ENCODE measurements around the gene BACH1.
A peak's percentile ranks its signal among the peaks of the same experiment; 100 is the strongest.

Gene BACH1

GRCh38 chr21:29290240-29290639, 8.5 kb upstream of the BACH1 start:
- TF ChIP-seq CTCF (conservative IDR thresholded peaks at IDR 0.05; ENCODE audit: low read depth) = no peak
- ChIA-PET POLR2A (ENCODE audit: low non-redundant PET) (no interaction called here), CTCF (interaction anchor here (1.0 kb wide), 1 partner anchor 58 kb away, joined by 4 read pairs; no protein-coding TSS in a partner anchor)
- no peak overlapping the region for H3K27ac ChIP-seq
- DNase-seq (ENCODE audit: low spot score) = no peak

GRCh38 chr21:29293495-29293894, 5.2 kb upstream of the BACH1 start:
- ChIA-PET CTCF (no interaction called here), POLR2A (ENCODE audit: low non-redundant PET) (no interaction called here)
- TF ChIP-seq CTCF (conservative IDR thresholded peaks at IDR 0.05; ENCODE audit: low read depth) = no peak
- DNase-seq (ENCODE audit: low spot score) = no peak
- H3K27ac ChIP-seq = no peak overlapping the region

DNA sequence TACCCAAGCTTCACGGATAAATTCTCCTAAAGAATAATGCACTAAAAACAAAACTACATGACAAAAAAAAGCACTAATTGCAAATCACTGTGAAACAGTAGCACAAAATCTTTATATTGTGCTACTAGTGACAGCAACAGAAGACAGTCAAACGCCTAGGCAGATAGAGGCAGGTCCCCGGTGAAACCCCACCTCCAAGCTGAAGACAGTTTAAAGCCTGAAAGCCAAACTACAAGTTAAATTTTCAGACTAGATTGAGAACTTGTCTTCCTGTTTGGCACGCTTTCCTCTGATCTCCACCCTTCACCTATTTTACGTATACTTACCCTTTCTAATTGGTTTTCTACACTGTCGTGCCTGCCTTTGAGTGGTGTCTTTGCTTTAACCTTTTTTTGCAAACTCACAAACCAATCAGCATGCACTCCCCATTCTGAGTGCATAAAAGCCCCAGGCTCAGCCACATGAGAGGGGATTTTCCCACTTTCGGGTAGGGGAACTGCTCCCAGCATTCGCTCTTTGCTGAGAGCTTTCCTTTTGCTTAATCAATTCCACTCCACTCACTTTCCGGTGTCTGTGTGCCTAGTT, 3.6 kb upstream of the BACH1 start:
- DNase-seq (ENCODE audit: low spot score) = no peak
- ChIA-PET CTCF (no interaction called here), POLR2A (ENCODE audit: low non-redundant PET) (no interaction called here)
- no peak overlapping the region for H3K27ac ChIP-seq
- TF ChIP-seq CTCF (conservative IDR thresholded peaks at IDR 0.05; ENCODE audit: low read depth) = no peak

DNA sequence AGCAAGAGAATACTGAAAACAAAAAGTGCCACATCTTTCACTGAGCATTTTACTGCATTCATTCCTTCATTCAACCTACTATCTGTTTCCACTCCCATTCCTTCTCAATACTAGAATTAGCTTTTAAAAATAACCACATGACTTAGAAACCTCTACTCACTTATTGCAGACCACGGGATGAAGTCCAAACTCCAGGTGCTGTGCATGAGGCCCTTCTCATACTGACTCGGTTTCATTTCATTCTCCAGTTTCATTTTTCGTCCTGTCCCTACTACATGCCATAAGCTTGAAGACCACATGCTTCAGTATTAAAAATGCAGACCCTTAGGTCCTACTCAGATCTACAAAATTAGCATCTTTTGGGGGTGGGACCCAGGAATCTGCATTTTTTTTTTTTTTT, 2.3 kb upstream of the BACH1 start:
- no peak overlapping the region for H3K27ac ChIP-seq
- CTCF ChIA-PET = interaction anchor here (0.7 kb wide), 2 partner anchors 132 to 721 kb away, joined by 3 read pairs; no protein-coding TSS in a partner anchor
- no peak for TF ChIP-seq CTCF (conservative IDR thresholded peaks at IDR 0.05; ENCODE audit: low read depth)
- POLR2A ChIA-PET (ENCODE audit: low non-redundant PET) = no interaction called here
- no peak for DNase-seq (ENCODE audit: low spot score)

- no peak for TF ChIP-seq CTCF (conservative IDR thresholded peaks at IDR 0.05; ENCODE audit: low read depth)
- POLR2A ChIA-PET (ENCODE audit: low non-redundant PET) = no interaction called here
- DNase-seq (ENCODE audit: low spot score) = no peak
- peak overlapping the region; percentile 96 for H3K27ac ChIP-seq
- CTCF ChIA-PET = interaction anchor here (0.5 to 0.9 kb wide), 5 partner anchors 49 to 873 kb away, joined by 3 to 4 read pairs (median 3); no protein-coding TSS in a partner anchor
Observed at GRCh38 chr21:29297483-29298347, 1.0 kb upstream of the BACH1 start.

GRCh38 chr21:29299046-29299915, 559 bp downstream of the BACH1 start:
- TF ChIP-seq CTCF (conservative IDR thresholded peaks at IDR 0.05; ENCODE audit: low read depth) = no peak
- ChIA-PET POLR2A (ENCODE audit: low non-redundant PET) (no interaction called here), CTCF (interaction anchor here (0.6 to 0.9 kb wide), 4 partner anchors 112 to 290 kb away, joined by 3 to 6 read pairs (median 4); no protein-coding TSS in a partner anchor)
- peak; percentile 49 for DNase-seq (ENCODE audit: low spot score)
- H3K27ac ChIP-seq = peak overlapping the region; percentile 96

All from RWPE1 (cell line).